ENCODE results near the gene TEX38. TPM values are rescaled to one million over a fixed set of nuclear protein-coding genes. Genes with fewer than 3 reads are reported as not detected.
"Not testable (repeated sequence)": the region's sequence is repeated elsewhere in the genome, so short reads cannot be mapped to it uniquely, and the experiment has no call there.

TEX38 gene
- total RNA-seq, 4 donors from 2014 or later: not detected

DNA sequence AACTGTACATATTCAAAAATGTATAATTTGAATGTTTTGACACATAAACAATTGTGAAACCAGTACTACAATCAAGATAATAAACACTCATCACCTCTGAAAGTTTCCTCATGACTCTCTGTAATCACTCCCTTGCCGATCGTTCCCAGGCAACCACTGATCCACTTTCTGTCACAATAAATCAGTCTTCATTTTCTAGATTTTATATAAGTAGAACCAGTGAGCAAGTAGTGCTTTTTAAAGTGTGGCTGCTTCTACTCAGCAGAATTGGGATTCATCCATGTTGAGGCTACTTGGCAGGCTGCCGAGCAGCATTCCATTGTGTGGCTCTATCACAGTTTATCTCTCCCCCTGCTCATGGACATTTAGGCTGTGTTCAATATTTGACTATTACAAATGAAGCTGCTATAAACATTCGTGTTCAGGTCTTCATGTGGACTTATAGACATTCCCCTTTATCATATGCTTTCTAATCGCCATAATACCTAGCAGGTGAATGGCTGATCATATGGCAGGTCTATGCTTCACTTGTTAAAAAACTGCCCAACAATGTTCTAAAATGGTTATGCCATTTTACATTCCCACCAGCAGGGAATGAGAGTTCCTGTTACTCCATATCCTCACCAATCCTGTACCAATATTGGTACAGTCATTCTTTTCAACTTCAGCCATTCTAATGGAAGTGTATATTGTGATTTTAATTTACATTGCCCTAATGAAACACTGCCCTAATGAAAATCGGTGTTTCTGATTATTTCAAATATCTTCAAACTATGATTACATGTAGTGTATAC is 20.5 kb downstream of the TEX38 start:
- DNase-seq: no peak
- Histone ChIP-seq H3K36me3 (peaks cover 8 to 87% (median 30%) of the 10 kb centered on the region in 3 donors), H3K4me3 (no peak overlapping the region), H3K27me3 (no peaks in the 10 kb centered on the region), H3K4me1 (peaks cover 0 to 43% (median 10%) of the 10 kb centered on the region in 3 donors), H3K27ac (no peak overlapping the region), H3K9me3 (no peaks in the 10 kb centered on the region)
- 77 to 78% methylated on average over 6 of the region's 6 CpGs for WGBS, 2 donors
- intact Hi-C loops (cut with DNase I): no loop called here
- no peak for TF ChIP-seq POLR2A (IDR thresholded peaks at IDR 0.05)
- TF ChIP-seq, protein P1, sequence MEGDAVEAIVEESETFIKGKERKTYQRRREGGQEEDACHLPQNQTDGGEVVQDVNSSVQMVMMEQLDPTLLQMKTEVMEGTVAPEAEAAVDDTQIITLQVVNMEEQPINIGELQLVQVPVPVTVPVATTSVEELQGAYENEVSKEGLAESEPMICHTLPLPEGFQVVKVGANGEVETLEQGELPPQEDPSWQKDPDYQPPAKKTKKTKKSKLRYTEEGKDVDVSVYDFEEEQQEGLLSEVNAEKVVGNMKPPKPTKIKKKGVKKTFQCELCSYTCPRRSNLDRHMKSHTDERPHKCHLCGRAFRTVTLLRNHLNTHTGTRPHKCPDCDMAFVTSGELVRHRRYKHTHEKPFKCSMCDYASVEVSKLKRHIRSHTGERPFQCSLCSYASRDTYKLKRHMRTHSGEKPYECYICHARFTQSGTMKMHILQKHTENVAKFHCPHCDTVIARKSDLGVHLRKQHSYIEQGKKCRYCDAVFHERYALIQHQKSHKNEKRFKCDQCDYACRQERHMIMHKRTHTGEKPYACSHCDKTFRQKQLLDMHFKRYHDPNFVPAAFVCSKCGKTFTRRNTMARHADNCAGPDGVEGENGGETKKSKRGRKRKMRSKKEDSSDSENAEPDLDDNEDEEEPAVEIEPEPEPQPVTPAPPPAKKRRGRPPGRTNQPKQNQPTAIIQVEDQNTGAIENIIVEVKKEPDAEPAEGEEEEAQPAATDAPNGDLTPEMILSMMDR (IDR thresholded peaks at IDR 0.05): no peak

DNA sequence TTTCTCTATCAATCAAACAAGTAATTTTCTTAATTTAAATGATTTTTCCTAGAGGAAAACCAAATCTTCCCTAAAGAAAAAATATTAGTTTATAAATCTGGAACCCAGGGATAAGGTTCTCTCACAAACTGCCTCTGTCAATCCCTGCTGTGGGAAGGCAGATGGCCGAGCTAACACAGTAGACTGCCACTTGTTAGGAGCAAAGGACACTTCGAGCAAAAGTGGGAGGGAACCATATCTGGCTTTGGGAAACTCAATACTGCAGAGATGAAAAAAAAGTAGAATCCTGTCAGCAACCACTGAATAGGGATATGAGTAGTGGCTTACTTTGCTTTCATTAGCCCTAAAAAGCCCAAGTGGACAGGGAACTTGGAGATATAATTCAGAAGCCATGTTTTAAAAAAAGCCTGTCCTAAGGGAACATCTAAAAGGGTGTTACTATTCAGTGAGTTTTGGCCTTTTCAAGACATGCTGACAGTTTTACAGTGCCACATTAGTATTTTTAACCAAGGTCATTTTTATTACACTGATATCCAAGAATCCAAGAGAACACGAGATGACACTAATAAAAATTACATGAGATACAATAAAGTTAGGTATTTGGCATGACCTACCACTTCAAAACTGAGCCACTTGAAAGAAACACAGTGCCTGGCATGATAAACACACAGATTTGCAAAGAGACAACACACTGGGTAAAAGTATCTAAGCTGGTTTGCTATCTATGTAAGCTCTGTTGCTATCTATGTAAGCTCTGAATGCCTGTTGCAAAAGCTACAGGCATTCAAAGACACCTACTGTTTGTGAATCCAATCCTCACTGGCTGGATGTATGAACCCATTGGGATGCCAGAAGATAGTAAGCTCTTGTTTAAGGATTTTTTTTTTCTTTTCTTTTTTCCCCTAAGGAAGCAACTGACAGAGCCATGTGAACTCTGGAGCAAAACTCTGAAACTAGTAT is 21.4 kb downstream of the TEX38 start:
- Histone ChIP-seq H3K27me3 (no peaks in the 10 kb centered on the region), H3K27ac (no peak overlapping the region), H3K9me3 (no peaks in the 10 kb centered on the region), H3K4me1 (peaks cover 0 to 34% (median 3%) of the 10 kb centered on the region in 3 donors), H3K4me3 (no peak overlapping the region), H3K36me3 (peaks cover 8 to 90% (median 30%) of the 10 kb centered on the region in 3 donors)
- no peak for TF ChIP-seq POLR2A (IDR thresholded peaks at IDR 0.05)
- TF ChIP-seq, protein P1 (IDR thresholded peaks at IDR 0.05): no peak
- DNase-seq: no peak
- intact Hi-C loops (cut with DNase I): no loop called here
- 86% methylated on average over 3 of the region's 3 CpGs for WGBS, 2 donors

DNA sequence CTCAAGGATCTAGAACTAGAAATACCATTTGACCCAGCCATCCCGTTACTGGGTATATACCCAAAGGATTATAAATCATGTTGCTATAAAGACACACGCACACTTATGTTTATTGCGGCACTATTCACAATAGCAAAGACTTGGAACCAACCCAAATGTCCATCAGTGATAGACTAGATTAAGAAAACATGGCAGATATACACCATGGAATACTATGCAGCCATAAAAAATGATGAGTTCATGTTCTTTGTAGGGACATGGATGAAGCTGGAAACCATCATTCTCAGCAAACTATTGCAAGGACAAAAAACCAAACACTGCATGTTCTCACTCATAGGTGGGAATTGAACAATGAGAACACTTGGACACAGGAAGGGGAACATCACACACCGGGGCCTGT is 23.0 kb downstream of the TEX38 start:
- H3K27me3 ChIP-seq; H3K27ac ChIP-seq; H3K9me3 ChIP-seq; intact Hi-C loops (cut with DNase I); H3K4me3 ChIP-seq; DNase-seq: not testable (repeated sequence)
- peaks cover 0 to 18% (median 0%) of the 10 kb centered on the region in 3 donors for H3K4me1 ChIP-seq
- 92 to 100% methylated on average over 3 to 4 of the region's 4 CpGs for WGBS, 2 donors
- H3K36me3 ChIP-seq: peaks cover 8 to 84% (median 15%) of the 10 kb centered on the region in 3 donors

DNA sequence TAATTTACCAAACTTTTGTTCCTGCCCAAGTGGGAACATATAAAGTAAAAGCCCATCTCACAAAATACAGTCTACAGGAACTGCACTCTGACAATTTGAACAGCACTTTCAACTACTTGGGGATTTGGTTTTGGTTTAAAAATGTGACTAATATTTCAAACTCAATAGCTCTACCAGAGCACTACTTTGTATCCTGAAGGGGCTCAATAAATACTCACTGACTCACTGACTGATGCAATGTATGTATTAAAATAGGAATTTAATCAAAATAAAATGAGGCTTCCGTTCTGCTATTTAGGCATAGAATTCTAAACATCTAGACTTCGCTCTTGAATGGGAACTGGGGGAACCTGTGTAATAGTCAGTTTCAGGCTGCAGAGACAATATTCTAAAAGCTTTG is 25.4 kb downstream of the TEX38 start:
- WGBS, 2 donors: 88 to 95% methylated on average over 2 of the region's 2 CpGs

DNA sequence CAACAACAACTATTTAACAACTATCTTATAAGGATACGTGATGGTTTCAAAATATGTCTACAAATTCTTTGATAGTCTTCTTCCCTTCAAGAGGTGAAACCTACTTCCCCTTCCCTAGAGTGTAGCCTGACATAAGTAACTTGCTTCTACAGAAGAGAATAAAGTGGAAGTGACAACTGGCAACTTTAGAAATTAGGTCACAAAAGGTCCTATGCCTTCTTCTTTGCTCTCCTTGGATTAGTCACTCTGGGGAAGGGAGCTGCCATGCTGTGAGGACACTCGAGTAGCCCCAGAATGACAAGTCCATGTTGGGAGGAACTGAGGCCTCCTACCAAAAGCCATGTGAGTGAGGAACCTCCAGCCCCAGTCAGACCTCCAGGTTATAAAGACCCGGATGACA is 28.0 kb downstream of the TEX38 start:
- intact Hi-C loops (cut with DNase I): no loop called here

More for the DNA sequence above, 25.4 kb downstream of the TEX38 start:
- Histone ChIP-seq H3K36me3 (peaks cover 8 to 83% (median 12%) of the 10 kb centered on the region in 3 donors), H3K4me3 (no peak overlapping the region), H3K4me1 (peaks cover 0 to 5% (median 0%) of the 10 kb centered on the region in 3 donors), H3K27ac (no peak overlapping the region), H3K9me3 (no peaks in the 10 kb centered on the region), H3K27me3 (no peaks in the 10 kb centered on the region)
- no peak for DNase-seq
- TF ChIP-seq, protein P1 (IDR thresholded peaks at IDR 0.05): no peak
- TF ChIP-seq POLR2A (IDR thresholded peaks at IDR 0.05): no peak
- intact Hi-C loops (cut with DNase I): no loop called here

More for the DNA sequence above, 28.0 kb downstream of the TEX38 start:
- H3K4me3 ChIP-seq: no peak overlapping the region
- no peak overlapping the region for H3K27ac ChIP-seq
- DNase-seq: no peak
- WGBS, 2 donors: 53 to 65% methylated on average over 3 of the region's 3 CpGs
- TF ChIP-seq POLR2A (IDR thresholded peaks at IDR 0.05): no peak
- TF ChIP-seq, protein P1 (IDR thresholded peaks at IDR 0.05): no peak
- H3K4me1 ChIP-seq: no peaks in the 10 kb centered on the region
- no peaks in the 10 kb centered on the region for H3K9me3 ChIP-seq
- no peaks in the 10 kb centered on the region for H3K27me3 ChIP-seq
- peaks cover 8 to 90% (median 12%) of the 10 kb centered on the region in 3 donors for H3K36me3 ChIP-seq
